Lower leg skin (tissue), 4 donors: ENCODE results near the gene HERPUD1. TPM values are rescaled to one million over a fixed set of nuclear protein-coding genes. Genes with fewer than 3 reads are reported as not detected.

Experiments
- DNase-seq, 2 donors: peaks; one replicate each; pipeline ENCODE4 v3.0.0-alpha.2; 2019; ENCODE audit warnings: low spot score in 2 of 2
- H3K4me3 ChIP-seq: fragments of 200-600 bp; sonication (generic); 2 replicates; pipeline ENCODE4 v1.5.1; 2017; ENCODE audit warnings: mild to moderate bottlenecking, low read depth; ENCODE audit not compliant: poor library complexity, severe bottlenecking
- POLR2A ChIP-seq, 2 donors: fragments of 450-650 bp; IDR thresholded peaks; one replicate each; pipeline ENCODE4 v1.6.1; 2016 to 2017; ENCODE audit warnings: antibody characterized with exemption in 2 of 2, mild to moderate bottlenecking in 1 of 2, moderate library complexity in 1 of 2
- WGBS, 2 donors: methylation state at CpG; one replicate each; pipeline ENCODE4 v1.1.5; 2018; 5-methylcytosine and 5-hydroxymethylcytosine counted together
- intact Hi-C: fragments of 100-400 bp; cut with DNase I; formaldehyde crosslinking; loops from one replicate; pipeline ENCODE4 v1.15.0; 2023; ENCODE audit warnings: low total_unique reads
- total RNA-seq, 4 donors: library from RNA; depleted of rRNA; stranded (reverse); fragments of >200 nt; gene quantifications; one replicate each; pipeline ENCODE4 v1.1.0, GENCODE V29; 2016
- TF ChIP-seq, protein P1 (sequence below), 3 donors: fragments of 450-650 bp; IDR thresholded peaks; one replicate each; pipeline ENCODE4 v1.5.1; 2016; ENCODE audit warnings: antibody characterized with exemption in 3 of 3, mild to moderate bottlenecking in 3 of 3, moderate library complexity in 2 of 3

HERPUD1 gene
- total RNA-seq, 4 donors from 2014 or later: 136 to 165 (median 158) TPM

DNA sequence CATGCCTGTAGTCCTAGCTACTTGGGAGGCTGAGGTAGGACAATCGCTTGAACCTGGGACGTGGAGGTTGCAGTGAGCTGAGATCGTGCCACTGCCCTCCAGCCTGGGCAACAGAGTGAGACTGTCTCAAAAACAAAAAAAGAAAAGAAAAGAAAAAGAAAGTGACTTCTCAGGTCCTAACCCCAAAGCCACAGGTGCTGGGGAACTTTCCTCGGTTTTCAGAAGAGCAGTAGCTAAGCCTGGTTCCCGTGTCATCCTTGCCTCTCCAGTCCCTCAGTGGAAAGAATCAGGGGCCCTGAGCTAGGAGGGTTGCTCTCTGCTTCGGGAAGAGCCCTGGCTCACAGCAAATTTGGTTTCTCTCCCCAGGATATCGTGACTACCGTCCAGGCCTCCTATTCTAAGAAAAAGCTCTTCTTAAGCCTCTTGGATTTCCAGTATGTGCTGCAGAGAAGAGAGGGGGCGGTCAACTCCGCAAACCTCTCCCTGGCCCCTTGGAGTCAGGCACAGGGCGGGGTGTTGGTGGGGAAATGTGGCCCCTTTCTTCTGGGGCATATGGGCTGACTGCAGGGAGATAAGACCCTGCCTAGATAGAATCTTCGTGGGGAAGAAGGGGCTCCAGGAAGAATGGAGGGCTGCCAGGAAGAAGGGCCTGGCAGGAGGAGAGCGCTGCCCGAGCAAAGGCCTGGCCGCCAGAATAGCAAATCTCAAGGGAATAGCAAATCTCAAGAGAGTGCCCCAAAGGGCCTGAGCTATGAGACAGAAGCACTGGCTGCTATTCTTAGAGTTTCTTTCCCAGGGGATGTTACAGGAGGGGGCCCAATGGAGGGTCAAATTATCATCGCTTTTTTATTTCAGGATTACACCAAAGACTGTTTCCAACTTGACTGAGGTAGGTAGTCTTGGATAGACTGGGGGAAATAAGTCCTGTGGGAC lies 49.1 kb downstream of the HERPUD1 start:
- intact Hi-C loops: no loop called here
- WGBS, 2 donors: 82 to 87% methylated on average over 16 of the region's 16 CpGs

GRCh38 chr16:56981729-56982271 lies 49.9 kb downstream of the HERPUD1 start:
- WGBS, 2 donors: 87 to 90% methylated on average over 12 of the region's 12 CpGs
- no peak overlapping the region for H3K4me3 ChIP-seq
- DNase-seq: no peak
- intact Hi-C loops: no loop called here
- TF ChIP-seq, protein P1, sequence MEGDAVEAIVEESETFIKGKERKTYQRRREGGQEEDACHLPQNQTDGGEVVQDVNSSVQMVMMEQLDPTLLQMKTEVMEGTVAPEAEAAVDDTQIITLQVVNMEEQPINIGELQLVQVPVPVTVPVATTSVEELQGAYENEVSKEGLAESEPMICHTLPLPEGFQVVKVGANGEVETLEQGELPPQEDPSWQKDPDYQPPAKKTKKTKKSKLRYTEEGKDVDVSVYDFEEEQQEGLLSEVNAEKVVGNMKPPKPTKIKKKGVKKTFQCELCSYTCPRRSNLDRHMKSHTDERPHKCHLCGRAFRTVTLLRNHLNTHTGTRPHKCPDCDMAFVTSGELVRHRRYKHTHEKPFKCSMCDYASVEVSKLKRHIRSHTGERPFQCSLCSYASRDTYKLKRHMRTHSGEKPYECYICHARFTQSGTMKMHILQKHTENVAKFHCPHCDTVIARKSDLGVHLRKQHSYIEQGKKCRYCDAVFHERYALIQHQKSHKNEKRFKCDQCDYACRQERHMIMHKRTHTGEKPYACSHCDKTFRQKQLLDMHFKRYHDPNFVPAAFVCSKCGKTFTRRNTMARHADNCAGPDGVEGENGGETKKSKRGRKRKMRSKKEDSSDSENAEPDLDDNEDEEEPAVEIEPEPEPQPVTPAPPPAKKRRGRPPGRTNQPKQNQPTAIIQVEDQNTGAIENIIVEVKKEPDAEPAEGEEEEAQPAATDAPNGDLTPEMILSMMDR (IDR thresholded peaks at IDR 0.05): no peak
- TF ChIP-seq POLR2A (IDR thresholded peaks at IDR 0.05): no peak

More for the DNA sequence above, 49.1 kb downstream of the HERPUD1 start:
- TF ChIP-seq POLR2A (IDR thresholded peaks at IDR 0.05): no peak
- TF ChIP-seq, protein P1 (IDR thresholded peaks at IDR 0.05): no peak
- no peak for DNase-seq
- no peak overlapping the region for H3K4me3 ChIP-seq

DNA sequence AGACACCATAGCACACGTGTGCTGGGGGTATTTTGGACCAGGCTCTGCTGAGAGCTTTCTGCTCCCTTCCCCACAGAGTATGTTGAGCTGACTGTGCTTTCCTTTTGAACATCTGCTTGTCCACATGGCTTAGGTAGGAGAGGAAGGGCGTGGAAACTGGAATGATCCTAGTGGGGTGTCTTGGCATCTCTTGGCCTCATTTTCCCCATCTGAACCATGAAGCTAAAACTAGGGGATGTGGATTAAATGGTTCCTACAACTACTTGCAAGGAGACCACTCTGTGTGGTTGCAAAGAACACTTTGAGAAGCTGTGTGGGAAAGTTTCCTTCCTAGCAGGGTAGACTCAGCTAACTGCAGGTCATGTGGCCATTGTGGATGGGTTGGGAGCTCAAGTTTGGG lies 50.8 kb downstream of the HERPUD1 start:
- intact Hi-C loops: no loop called here
- WGBS, 2 donors: 91 to 94% methylated on average over 2 of the region's 2 CpGs
- no peak overlapping the region for H3K4me3 ChIP-seq
- TF ChIP-seq POLR2A (IDR thresholded peaks at IDR 0.05): no peak
- TF ChIP-seq, protein P1 (IDR thresholded peaks at IDR 0.05): no peak
- no peak for DNase-seq

- DNase-seq: no peak
- TF ChIP-seq, protein P1 (IDR thresholded peaks at IDR 0.05): no peak
- no peak for TF ChIP-seq POLR2A (IDR thresholded peaks at IDR 0.05)
- H3K4me3 ChIP-seq: no peak overlapping the region
- intact Hi-C loops: no loop called here
- WGBS, 2 donors: 69 to 83% methylated on average over 5 to 9 of the region's 9 CpGs
These were observed 51.3 kb downstream of the HERPUD1 start for GRCh38 chr16:56983211-56983751.

DNA sequence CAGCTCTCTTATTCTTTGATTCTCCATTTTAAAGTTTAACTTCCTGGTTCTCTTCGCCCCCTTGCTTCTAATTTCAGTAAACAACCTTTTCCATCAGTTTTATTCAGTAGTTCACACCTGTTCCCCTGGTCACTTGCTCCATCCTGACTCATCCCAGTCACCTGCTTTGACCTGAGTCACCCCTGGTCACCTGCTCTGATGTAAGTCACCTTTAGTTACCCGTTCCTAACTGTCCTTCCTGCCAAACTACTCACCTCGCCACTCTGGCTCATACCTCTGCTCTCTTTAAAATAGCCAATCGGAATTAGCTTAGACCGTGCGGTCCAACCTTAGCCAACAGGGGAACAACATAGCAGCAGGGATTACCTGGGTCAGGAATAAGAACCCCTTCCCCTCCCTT lies 52.7 kb downstream of the HERPUD1 start:
- H3K4me3 ChIP-seq: no peak overlapping the region
- 77 to 83% methylated on average over 6 of the region's 6 CpGs for WGBS, 2 donors
- no peak for TF ChIP-seq POLR2A (IDR thresholded peaks at IDR 0.05)
- TF ChIP-seq, protein P1 (IDR thresholded peaks at IDR 0.05): no peak
- no peak for DNase-seq
- intact Hi-C loops: no loop called here
